ENCODE measurements around the gene LCN1.

- TF ChIP-seq REST (IDR thresholded peaks at IDR 0.05; ENCODE audit: unreplicated experiment) (no peak), ZNF114 (CRISPR knock-in tag; IDR thresholded peaks at IDR 0.05) (no peak), EZH2 (IDR thresholded peaks at IDR 0.05; ENCODE audit: low read depth, unreplicated experiment) (no peak), POLR2AphosphoS5 (IDR thresholded peaks at IDR 0.05; ENCODE audit: low read depth) (no peak)
These were observed 11.8 kb upstream of the LCN1 start for GRCh38 chr9:135509458-135509857.

Measured in GM23338 (cell line).